Measurements from ENCODE around the gene KRTAP10-3. TPM values are rescaled to one million over a fixed set of nuclear protein-coding genes. Genes with fewer than 3 reads are reported as not detected.

KRTAP10-3 gene
- total and polyA plus RNA-seq, 8 donors = not detected

- H3K27me3 ChIP-seq = no peaks in the 10 kb centered on the region
- H3K9me3 ChIP-seq = no peaks in the 10 kb centered on the region
- H3K36me3 ChIP-seq = no peaks in the 10 kb centered on the region
- DNase-seq (peak in 2 of 6 donors; percentile 39 to 41), FAIRE-seq (no peak), ATAC-seq (no peak)
- no peak for TF ChIP-seq CTCF (IDR thresholded peaks at IDR 0.05)
- 68 to 82% methylated on average over 21 to 22 of the region's 22 CpGs for WGBS, 2 donors
- H3K27ac ChIP-seq = no peak overlapping the region
- H3K4me1 ChIP-seq = no peaks in the 10 kb centered on the region
- H3K4me3 ChIP-seq = no peak overlapping the region
- intact Hi-C loops (cut with DNase I) = no loop called here
These were observed 37.2 kb downstream of the KRTAP10-3 start for GRCh38 chr21:44521301-44521927.

GRCh38 chr21:44520326-44521300 lies 38.0 kb downstream of the KRTAP10-3 start:
- H3K36me3 ChIP-seq = no peaks in the 10 kb centered on the region
- no peaks in the 10 kb centered on the region for H3K9me3 ChIP-seq
- H3K4me3 ChIP-seq = no peak overlapping the region
- DNase-seq (peak in 2 of 6 donors; percentile 29 to 54), ATAC-seq (no peak), FAIRE-seq (no peak)
- 70 to 80% methylated on average over 31 of the region's 31 CpGs for whole genome bisulfite sequencing, 2 donors
- no peaks in the 10 kb centered on the region for H3K27me3 ChIP-seq
- H3K4me1 ChIP-seq = no peaks in the 10 kb centered on the region
- H3K27ac ChIP-seq = no peak overlapping the region
- intact Hi-C loops (cut with DNase I) = no loop called here
- TF ChIP-seq CTCF (IDR thresholded peaks at IDR 0.05) = no peak

- Histone ChIP-seq H3K4me3 (no peak overlapping the region), H3K36me3 (no peaks in the 10 kb centered on the region), H3K4me1 (no peaks in the 10 kb centered on the region), H3K27me3 (no peaks in the 10 kb centered on the region), H3K27ac (no peak overlapping the region), H3K9me3 (no peaks in the 10 kb centered on the region)
- TF ChIP-seq CTCF (IDR thresholded peaks at IDR 0.05) = no peak
- ATAC-seq = no peak
- FAIRE-seq = no peak
- intact Hi-C loops (cut with DNase I) = loop anchor here in 1 of 3 donors (10.0 kb wide), 1 partner anchor 275 kb away; no protein-coding TSS in a partner anchor
- DNase-seq = peak in 2 of 6 donors; percentile 32 to 43
- 72 to 81% methylated on average over 28 of the region's 28 CpGs for whole genome bisulfite sequencing, 2 donors
These were observed 39.0 kb downstream of the KRTAP10-3 start for GRCh38 chr21:44519346-44520325.

- H3K4me1 ChIP-seq = no peaks in the 10 kb centered on the region
- intact Hi-C loops (cut with DNase I) = loop anchor here in 1 of 3 donors (10.0 kb wide), 1 partner anchor 276 kb away; no protein-coding TSS in a partner anchor
- H3K36me3 ChIP-seq = no peaks in the 10 kb centered on the region
- H3K27me3 ChIP-seq = no peaks in the 10 kb centered on the region
- WGBS, 2 donors = 38 to 54% methylated on average over 12 of the region's 12 CpGs
- FAIRE-seq (no peak), ATAC-seq (no peak), DNase-seq (peak in 2 of 6 donors; percentile 24 to 37)
- H3K4me3 ChIP-seq = no peak overlapping the region
- no peak overlapping the region for H3K27ac ChIP-seq
- no peaks in the 10 kb centered on the region for H3K9me3 ChIP-seq
- TF ChIP-seq CTCF (IDR thresholded peaks at IDR 0.05) = no peak
These were observed 39.9 kb downstream of the KRTAP10-3 start for GRCh38 chr21:44518686-44519085.

All from pancreas (tissue), 10 donors.